Large intestine (tissue), 3 donors: ENCODE measurements around the gene FUT4. TPM values are rescaled to one million over a fixed set of nuclear protein-coding genes. Genes with fewer than 3 reads are reported as not detected.
A peak's percentile ranks its signal among the peaks of the same experiment; 100 is the strongest.

Source experiments
- DNase-seq, 2 donors: peaks; one replicate each; pipeline versions ENCODE4 v3.0.0 to v3.0.0-alpha.2; 2013
- H3K27ac ChIP-seq: one replicate; pipeline ENCODE4 v1.5.1; 2013; ENCODE audit warnings: low read length
- H3K27me3 ChIP-seq: 2 replicates; pipeline ENCODE4 v1.6.1; 2013; ENCODE audit warnings: low read length; ENCODE audit not compliant: control insufficient read depth, insufficient read depth
- H3K36me3 ChIP-seq: 2 replicates; pipeline ENCODE4 v1.6.1; 2013; ENCODE audit warnings: low read length; ENCODE audit not compliant: control insufficient read depth, insufficient read depth
- H3K4me1 ChIP-seq: one replicate; pipeline ENCODE4 v1.6.1; 2013; ENCODE audit warnings: low read length; ENCODE audit not compliant: control insufficient read depth, insufficient read depth
- H3K4me3 ChIP-seq: one replicate; pipeline ENCODE4 v1.5.1; 2013; ENCODE audit warnings: low read length
- H3K9me3 ChIP-seq: one replicate; pipeline ENCODE4 v1.6.1; 2013; ENCODE audit warnings: mild to moderate bottlenecking, low read depth, low read length, moderate library complexity; ENCODE audit not compliant: control insufficient read depth
- WGBS: methylation state at CpG from one replicate; pipeline ENCODE4 v1.1.5; 2013; ENCODE audit warnings: low lambda C conversion rate; ENCODE audit not compliant: insufficient coverage; 5-methylcytosine and 5-hydroxymethylcytosine counted together
- polyA plus RNA-seq: library from polyadenylated mRNA; unstranded; fragments of 120-200 nt; gene quantifications from one replicate; pipeline ENCODE4 v1.2.1, GENCODE V29; 2013

Gene FUT4
- polyA plus RNA-seq, 1 donor = 21.6 TPM

- peaks cover 16% of the 10 kb centered on the region for H3K36me3 ChIP-seq
- peaks cover 5% of the 10 kb centered on the region for H3K4me1 ChIP-seq
- WGBS = no CpG with 5 or more reads among the region's 3 CpGs
- no peak overlapping the region for H3K27ac ChIP-seq
- H3K9me3 ChIP-seq = no peaks in the 10 kb centered on the region
- no peak for DNase-seq
- H3K4me3 ChIP-seq = no peak overlapping the region
- no peaks in the 10 kb centered on the region for H3K27me3 ChIP-seq
These were observed 40.3 kb downstream of the FUT4 start for GRCh38 chr11:94583866-94584500.

GRCh38 chr11:94584978-94585377, 41.3 kb downstream of the FUT4 start:
- Histone ChIP-seq H3K4me3 (no peak overlapping the region), H3K36me3 (peaks cover 26% of the 10 kb centered on the region), H3K27ac (no peak overlapping the region), H3K27me3 (no peaks in the 10 kb centered on the region), H3K9me3 (no peaks in the 10 kb centered on the region), H3K4me1 (peaks cover 5% of the 10 kb centered on the region)
- DNase-seq = no peak
- no CpG with 5 or more reads among the region's 5 CpGs for WGBS

- Histone ChIP-seq H3K4me1 (peaks cover 5% of the 10 kb centered on the region), H3K4me3 (no peak overlapping the region), H3K27ac (no peak overlapping the region), H3K9me3 (no peaks in the 10 kb centered on the region), H3K27me3 (no peaks in the 10 kb centered on the region), H3K36me3 (peaks cover 29% of the 10 kb centered on the region)
- 100% methylated on average over 2 of the region's 3 CpGs for WGBS
- no peak for DNase-seq
These were observed 41.7 kb downstream of the FUT4 start for GRCh38 chr11:94585399-94585798.

- peak in 1 of 2 donors; percentile 24 for DNase-seq
- Histone ChIP-seq H3K4me1 (peaks cover 5% of the 10 kb centered on the region), H3K27me3 (no peaks in the 10 kb centered on the region), H3K36me3 (peaks cover 35% of the 10 kb centered on the region), H3K27ac (peak overlapping the region; percentile 7), H3K9me3 (no peaks in the 10 kb centered on the region), H3K4me3 (no peak overlapping the region)
- no CpG with 5 or more reads among the region's 5 CpGs for WGBS
These were observed 42.8 kb downstream of the FUT4 start for GRCh38 chr11:94586546-94586945.

GRCh38 chr11:94586978-94587377, 43.3 kb downstream of the FUT4 start:
- 25% methylated on average over 1 of the region's 5 CpGs for WGBS
- Histone ChIP-seq H3K4me3 (no peak overlapping the region), H3K27me3 (no peaks in the 10 kb centered on the region), H3K36me3 (peaks cover 34% of the 10 kb centered on the region), H3K4me1 (peaks cover 5% of the 10 kb centered on the region), H3K27ac (peak overlapping the region; percentile 23), H3K9me3 (no peaks in the 10 kb centered on the region)
- DNase-seq = peak; percentile 55 to 82

- Histone ChIP-seq H3K27me3 (no peaks in the 10 kb centered on the region), H3K27ac (no peak overlapping the region), H3K4me3 (no peak overlapping the region), H3K36me3 (peaks cover 38% of the 10 kb centered on the region), H3K4me1 (peaks cover 5% of the 10 kb centered on the region), H3K9me3 (no peaks in the 10 kb centered on the region)
- peak in 1 of 2 donors; percentile 7 for DNase-seq
- 33% methylated on average over 1 of the region's 2 CpGs for WGBS
These were observed 44.7 kb downstream of the FUT4 start for GRCh38 chr11:94588366-94588942.

GRCh38 chr11:94590352-94591041, 46.8 kb downstream of the FUT4 start:
- no peaks in the 10 kb centered on the region for H3K9me3 ChIP-seq
- WGBS = 75% methylated on average over 4 of the region's 6 CpGs
- DNase-seq = no peak

GRCh38 chr11:94593030-94593429, 49.3 kb downstream of the FUT4 start:
- DNase-seq = no peak
- WGBS = 100% methylated on average over 1 of the region's 2 CpGs
- H3K27me3 ChIP-seq = no peaks in the 10 kb centered on the region
- peaks cover 52% of the 10 kb centered on the region for H3K36me3 ChIP-seq
- H3K9me3 ChIP-seq = no peaks in the 10 kb centered on the region
- H3K4me3 ChIP-seq = no peak overlapping the region
- no peak overlapping the region for H3K27ac ChIP-seq
- no peaks in the 10 kb centered on the region for H3K4me1 ChIP-seq

More at GRCh38 chr11:94590352-94591041, 46.8 kb downstream of the FUT4 start:
- no peaks in the 10 kb centered on the region for H3K27me3 ChIP-seq
- H3K4me3 ChIP-seq = no peak overlapping the region
- H3K27ac ChIP-seq = no peak overlapping the region
- peaks cover 5% of the 10 kb centered on the region for H3K4me1 ChIP-seq
- peaks cover 40% of the 10 kb centered on the region for H3K36me3 ChIP-seq

GRCh38 chr11:94595076-94595475, 51.4 kb downstream of the FUT4 start:
- H3K27ac ChIP-seq = no peak overlapping the region
- WGBS = 100% methylated on average over 1 of the region's 6 CpGs
- H3K4me3 ChIP-seq = no peak overlapping the region
- no peaks in the 10 kb centered on the region for H3K4me1 ChIP-seq
- H3K9me3 ChIP-seq = no peaks in the 10 kb centered on the region
- peaks cover 57% of the 10 kb centered on the region for H3K36me3 ChIP-seq
- no peak for DNase-seq
- H3K27me3 ChIP-seq = no peaks in the 10 kb centered on the region

- peak in 1 of 2 donors; percentile 9 for DNase-seq
- peaks cover 43% of the 10 kb centered on the region for H3K36me3 ChIP-seq
These were observed 54.2 kb downstream of the FUT4 start for GRCh38 chr11:94597896-94598295.

More at GRCh38 chr11:94597896-94598295, 54.2 kb downstream of the FUT4 start:
- H3K27ac ChIP-seq = no peak overlapping the region
- H3K4me3 ChIP-seq = no peak overlapping the region
- no peaks in the 10 kb centered on the region for H3K27me3 ChIP-seq
- no CpG with 5 or more reads among the region's 2 CpGs for WGBS
- no peaks in the 10 kb centered on the region for H3K9me3 ChIP-seq
- peaks cover 4% of the 10 kb centered on the region for H3K4me1 ChIP-seq
